ENCODE measurements around the gene VPS72. TPM values are rescaled to one million over a fixed set of nuclear protein-coding genes. Genes with fewer than 3 reads are reported as not detected.

The VPS72 gene
- total RNA-seq, 1 donor = 34.7 TPM

DNA sequence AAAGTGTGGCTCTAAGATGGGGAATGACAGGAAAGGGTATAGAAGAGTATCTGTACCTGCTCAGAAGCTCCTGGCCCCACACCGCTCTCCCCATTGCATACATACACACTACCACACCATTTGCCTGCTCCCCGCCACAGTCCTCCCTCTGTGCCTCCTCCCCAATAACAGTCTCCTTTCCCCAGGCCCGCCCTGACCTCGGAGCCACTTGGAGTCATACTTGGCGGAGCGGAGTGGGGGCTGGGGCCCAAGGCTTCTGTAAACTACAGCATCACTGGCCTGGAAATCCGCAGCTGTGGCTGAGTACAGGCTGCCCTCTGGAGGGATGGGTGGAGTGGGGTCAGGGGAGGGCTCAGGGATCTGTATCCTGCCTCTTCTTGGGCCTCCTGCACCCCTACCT lies 52.2 kb downstream of the VPS72 start:
- Histone ChIP-seq H3K9me3 (ENCODE audit: low read depth, low read length) (no peaks in the 10 kb centered on the region), H3K4me3 (ENCODE audit: insufficient read depth, low read length) (no peak overlapping the region), H3K79me2 (ENCODE audit: insufficient read depth, low read length) (no peaks in the 10 kb centered on the region), H3K4me2 (ENCODE audit: insufficient read depth, low read length) (no peak overlapping the region), H3K27ac (ENCODE audit: low read depth, low read length) (no peak overlapping the region), H3K27me3 (ENCODE audit: insufficient read depth, low read length) (no peaks in the 10 kb centered on the region), H3K36me3 (ENCODE audit: insufficient read depth, low read length) (no peaks in the 10 kb centered on the region), H3K4me1 (ENCODE audit: insufficient read depth, low read length) (no peaks in the 10 kb centered on the region), H2AFZ (ENCODE audit: low read length) (no peak overlapping the region), H4K20me1 (ENCODE audit: insufficient read depth, low read length) (no peaks in the 10 kb centered on the region)
- peak; percentile 70 for DNase-seq (ENCODE audit: insufficient read length, low spot score, missing footprints)
- TF ChIP-seq, protein P1, sequence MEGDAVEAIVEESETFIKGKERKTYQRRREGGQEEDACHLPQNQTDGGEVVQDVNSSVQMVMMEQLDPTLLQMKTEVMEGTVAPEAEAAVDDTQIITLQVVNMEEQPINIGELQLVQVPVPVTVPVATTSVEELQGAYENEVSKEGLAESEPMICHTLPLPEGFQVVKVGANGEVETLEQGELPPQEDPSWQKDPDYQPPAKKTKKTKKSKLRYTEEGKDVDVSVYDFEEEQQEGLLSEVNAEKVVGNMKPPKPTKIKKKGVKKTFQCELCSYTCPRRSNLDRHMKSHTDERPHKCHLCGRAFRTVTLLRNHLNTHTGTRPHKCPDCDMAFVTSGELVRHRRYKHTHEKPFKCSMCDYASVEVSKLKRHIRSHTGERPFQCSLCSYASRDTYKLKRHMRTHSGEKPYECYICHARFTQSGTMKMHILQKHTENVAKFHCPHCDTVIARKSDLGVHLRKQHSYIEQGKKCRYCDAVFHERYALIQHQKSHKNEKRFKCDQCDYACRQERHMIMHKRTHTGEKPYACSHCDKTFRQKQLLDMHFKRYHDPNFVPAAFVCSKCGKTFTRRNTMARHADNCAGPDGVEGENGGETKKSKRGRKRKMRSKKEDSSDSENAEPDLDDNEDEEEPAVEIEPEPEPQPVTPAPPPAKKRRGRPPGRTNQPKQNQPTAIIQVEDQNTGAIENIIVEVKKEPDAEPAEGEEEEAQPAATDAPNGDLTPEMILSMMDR (IDR thresholded peaks at IDR 0.05; ENCODE audit: extremely low read depth, low read depth, low read length) = no peak

DNA sequence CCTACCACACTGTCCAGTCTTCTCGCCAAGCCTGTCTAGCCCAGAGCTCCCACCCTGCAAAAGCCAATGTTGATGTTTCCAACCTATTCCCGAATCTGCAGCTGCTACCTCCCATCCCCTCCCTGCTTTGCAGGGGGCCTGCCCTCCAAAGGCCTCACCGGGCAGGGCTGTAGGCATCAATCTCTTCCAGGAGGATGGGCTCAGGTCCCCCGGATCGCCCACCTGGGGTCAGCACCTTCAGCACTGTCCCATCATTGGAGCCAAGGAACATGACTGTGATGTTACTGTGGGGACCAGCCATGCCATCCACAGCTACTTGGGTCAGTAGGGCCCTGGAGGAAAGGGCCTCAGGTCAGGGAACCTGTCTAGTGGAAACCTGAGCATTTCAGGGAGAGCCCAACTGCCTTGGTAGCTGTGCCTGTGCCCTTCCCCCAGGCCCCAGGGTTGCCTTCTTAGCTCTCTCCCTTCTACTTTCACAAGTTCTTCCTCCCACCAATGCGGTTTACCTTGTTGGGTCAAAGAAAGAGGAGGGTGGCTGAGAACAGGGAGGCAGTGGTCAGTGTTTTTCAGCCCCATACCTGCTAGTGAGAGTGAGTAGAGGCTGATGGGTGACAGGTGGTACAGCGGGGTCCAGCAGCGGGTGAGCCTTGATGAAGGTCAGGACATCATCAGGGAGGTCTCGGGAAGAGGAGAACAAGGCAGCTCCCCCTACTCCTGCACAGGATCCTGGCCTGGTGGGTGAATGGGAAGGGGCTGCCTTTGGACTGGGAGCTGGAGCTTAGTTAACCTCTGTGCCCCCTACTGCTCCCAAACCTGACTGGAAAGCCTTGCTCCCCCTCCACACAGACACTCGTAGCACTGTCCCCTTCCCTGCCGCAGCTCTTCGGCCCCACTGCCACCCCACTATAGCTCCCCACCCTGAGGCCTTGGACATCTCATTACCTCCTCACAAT lies 54.3 kb downstream of the VPS72 start:
- peaks cover 4% of the 10 kb centered on the region for H3K4me1 ChIP-seq (ENCODE audit: insufficient read depth, low read length)
- no peak overlapping the region for H3K27ac ChIP-seq (ENCODE audit: low read depth, low read length)

DNA sequence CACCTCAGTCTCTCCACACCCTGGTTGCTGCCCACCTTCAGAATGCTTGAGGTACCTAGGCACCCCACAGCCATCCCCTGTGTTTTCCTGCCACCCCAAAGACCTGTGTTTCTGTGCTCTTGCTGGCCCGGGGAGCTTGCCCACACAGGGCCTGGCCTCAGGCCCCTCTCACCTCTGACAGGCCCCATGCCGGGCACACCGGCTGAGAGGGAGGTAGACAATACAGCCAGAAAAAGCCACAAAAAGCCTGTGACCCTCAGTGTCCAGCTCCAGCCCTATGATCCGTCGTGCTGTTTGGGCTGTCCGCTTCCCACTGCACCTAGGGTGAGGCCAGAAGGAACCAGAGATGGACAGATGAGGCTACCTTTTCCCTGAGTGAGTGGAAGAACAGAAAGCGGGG lies 55.0 kb downstream of the VPS72 start:
- TF ChIP-seq, protein P1 (IDR thresholded peaks at IDR 0.05; ENCODE audit: extremely low read depth, low read depth, low read length) = no peak
- DNase-seq (ENCODE audit: insufficient read length, low spot score, missing footprints) = peak; percentile 86
- no peaks in the 10 kb centered on the region for H4K20me1 ChIP-seq (ENCODE audit: insufficient read depth, low read length)
- H3K4me1 ChIP-seq (ENCODE audit: insufficient read depth, low read length) = peaks cover 4% of the 10 kb centered on the region
- H2AFZ ChIP-seq (ENCODE audit: low read length) = no peak overlapping the region
- no peaks in the 10 kb centered on the region for H3K9me3 ChIP-seq (ENCODE audit: low read depth, low read length)
- H3K4me2 ChIP-seq (ENCODE audit: insufficient read depth, low read length) = no peak overlapping the region
- no peak overlapping the region for H3K4me3 ChIP-seq (ENCODE audit: insufficient read depth, low read length)
- no peaks in the 10 kb centered on the region for H3K27me3 ChIP-seq (ENCODE audit: insufficient read depth, low read length)
- H3K79me2 ChIP-seq (ENCODE audit: insufficient read depth, low read length) = no peaks in the 10 kb centered on the region
- no peak overlapping the region for H3K27ac ChIP-seq (ENCODE audit: low read depth, low read length)
- H3K36me3 ChIP-seq (ENCODE audit: insufficient read depth, low read length) = no peaks in the 10 kb centered on the region

More for the DNA sequence above, 54.3 kb downstream of the VPS72 start:
- Histone ChIP-seq H2AFZ (ENCODE audit: low read length) (no peak overlapping the region), H3K9me3 (ENCODE audit: low read depth, low read length) (no peaks in the 10 kb centered on the region), H3K4me2 (ENCODE audit: insufficient read depth, low read length) (no peak overlapping the region), H3K79me2 (ENCODE audit: insufficient read depth, low read length) (no peaks in the 10 kb centered on the region), H3K4me3 (ENCODE audit: insufficient read depth, low read length) (no peak overlapping the region), H3K27me3 (ENCODE audit: insufficient read depth, low read length) (no peaks in the 10 kb centered on the region), H3K36me3 (ENCODE audit: insufficient read depth, low read length) (no peaks in the 10 kb centered on the region), H4K20me1 (ENCODE audit: insufficient read depth, low read length) (no peaks in the 10 kb centered on the region)
- DNase-seq (ENCODE audit: insufficient read length, low spot score, missing footprints) = peak; percentile 80
- TF ChIP-seq, protein P1 (IDR thresholded peaks at IDR 0.05; ENCODE audit: extremely low read depth, low read depth, low read length) = no peak

DNA sequence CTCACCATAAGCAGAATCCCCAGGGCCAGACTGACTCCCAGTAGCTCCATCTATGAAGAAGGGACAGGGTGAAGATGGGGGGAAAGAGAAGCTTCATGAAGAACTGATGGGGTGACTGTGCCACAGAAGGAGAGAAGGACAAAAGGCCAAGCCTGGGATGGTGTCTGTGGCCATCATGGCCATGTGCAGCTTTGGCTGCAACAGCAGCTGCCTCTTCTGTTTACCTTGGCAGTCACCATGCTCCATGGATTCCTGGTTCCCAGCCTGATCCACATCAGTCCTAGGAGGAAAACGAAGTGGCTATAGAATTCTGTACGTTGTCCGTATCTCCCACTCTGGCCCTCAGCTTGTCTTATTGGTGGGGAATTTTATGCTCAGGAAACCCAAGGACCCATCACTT lies 55.6 kb downstream of the VPS72 start:
- Histone ChIP-seq H3K4me1 (ENCODE audit: insufficient read depth, low read length) (peaks cover 8% of the 10 kb centered on the region), H3K27ac (ENCODE audit: low read depth, low read length) (no peak overlapping the region), H3K27me3 (ENCODE audit: insufficient read depth, low read length) (no peaks in the 10 kb centered on the region), H3K79me2 (ENCODE audit: insufficient read depth, low read length) (no peaks in the 10 kb centered on the region), H3K4me3 (ENCODE audit: insufficient read depth, low read length) (no peak overlapping the region), H3K9me3 (ENCODE audit: low read depth, low read length) (no peaks in the 10 kb centered on the region), H2AFZ (ENCODE audit: low read length) (no peak overlapping the region), H4K20me1 (ENCODE audit: insufficient read depth, low read length) (no peaks in the 10 kb centered on the region), H3K36me3 (ENCODE audit: insufficient read depth, low read length) (no peaks in the 10 kb centered on the region), H3K4me2 (ENCODE audit: insufficient read depth, low read length) (no peak overlapping the region)
- TF ChIP-seq, protein P1 (IDR thresholded peaks at IDR 0.05; ENCODE audit: extremely low read depth, low read depth, low read length) = no peak
- DNase-seq (ENCODE audit: insufficient read length, low spot score, missing footprints) = peak; percentile 51
